WTC11 (cell line): ENCODE data around the gene APOBEC2.

Experiments
- KAT7 ChIP-seq: sonication (generic); formaldehyde crosslinking; IDR thresholded peaks from 2 replicates; pipeline ENCODE4 v1.8.1; 2023; ENCODE audit warnings: missing genetic modification reagents, mild to moderate bottlenecking, borderline replicate concordance
- NFATC4 ChIP-seq: fragments of 250-450 bp; sonication (Bioruptor Pico); IDR thresholded peaks from 2 replicates; pipeline ENCODE4 v1.9.0; 2021; ENCODE audit warnings: mild to moderate bottlenecking
- ZNF671 ChIP-seq: fragments of 250-450 bp; sonication (Bioruptor Pico); IDR thresholded peaks from 2 replicates; pipeline ENCODE4 v1.8.0; 2021; ENCODE audit warnings: mild to moderate bottlenecking
- TF ChIP-seq, protein P1 (sequence below): fragments of 200-600 bp; IDR thresholded peaks from 2 replicates; pipeline ENCODE4 v1.8.0; 2022; ENCODE audit warnings: antibody characterized with exemption

DNA sequence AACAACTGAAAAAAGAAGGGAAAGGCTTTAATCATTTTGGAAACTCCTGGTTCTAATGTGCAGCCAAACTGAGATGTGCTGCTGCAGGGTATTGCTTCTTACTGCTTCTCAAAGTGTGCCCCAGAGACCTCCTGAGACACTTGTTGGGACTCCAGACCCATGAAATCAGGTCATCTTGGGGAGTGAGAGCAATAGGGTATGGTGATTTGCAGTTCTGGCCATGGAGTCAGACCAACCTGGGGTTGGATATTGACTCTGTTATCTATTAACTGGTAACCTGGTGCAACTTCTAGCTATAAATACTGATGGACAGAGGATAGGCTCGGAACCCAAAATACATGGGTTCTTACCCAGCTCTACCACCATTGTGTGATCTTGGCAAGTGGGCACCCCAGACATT lies 6.9 kb upstream of the APOBEC2 start:
- TF ChIP-seq, protein P1, sequence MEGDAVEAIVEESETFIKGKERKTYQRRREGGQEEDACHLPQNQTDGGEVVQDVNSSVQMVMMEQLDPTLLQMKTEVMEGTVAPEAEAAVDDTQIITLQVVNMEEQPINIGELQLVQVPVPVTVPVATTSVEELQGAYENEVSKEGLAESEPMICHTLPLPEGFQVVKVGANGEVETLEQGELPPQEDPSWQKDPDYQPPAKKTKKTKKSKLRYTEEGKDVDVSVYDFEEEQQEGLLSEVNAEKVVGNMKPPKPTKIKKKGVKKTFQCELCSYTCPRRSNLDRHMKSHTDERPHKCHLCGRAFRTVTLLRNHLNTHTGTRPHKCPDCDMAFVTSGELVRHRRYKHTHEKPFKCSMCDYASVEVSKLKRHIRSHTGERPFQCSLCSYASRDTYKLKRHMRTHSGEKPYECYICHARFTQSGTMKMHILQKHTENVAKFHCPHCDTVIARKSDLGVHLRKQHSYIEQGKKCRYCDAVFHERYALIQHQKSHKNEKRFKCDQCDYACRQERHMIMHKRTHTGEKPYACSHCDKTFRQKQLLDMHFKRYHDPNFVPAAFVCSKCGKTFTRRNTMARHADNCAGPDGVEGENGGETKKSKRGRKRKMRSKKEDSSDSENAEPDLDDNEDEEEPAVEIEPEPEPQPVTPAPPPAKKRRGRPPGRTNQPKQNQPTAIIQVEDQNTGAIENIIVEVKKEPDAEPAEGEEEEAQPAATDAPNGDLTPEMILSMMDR: no peak
- TF ChIP-seq KAT7 (CRISPR knock-in tag) (no peak), ZNF671 (CRISPR knock-in tag) (no peak), NFATC4 (CRISPR knock-in tag) (no peak)
